ENCODE data around the gene CNTN6.

DNA sequence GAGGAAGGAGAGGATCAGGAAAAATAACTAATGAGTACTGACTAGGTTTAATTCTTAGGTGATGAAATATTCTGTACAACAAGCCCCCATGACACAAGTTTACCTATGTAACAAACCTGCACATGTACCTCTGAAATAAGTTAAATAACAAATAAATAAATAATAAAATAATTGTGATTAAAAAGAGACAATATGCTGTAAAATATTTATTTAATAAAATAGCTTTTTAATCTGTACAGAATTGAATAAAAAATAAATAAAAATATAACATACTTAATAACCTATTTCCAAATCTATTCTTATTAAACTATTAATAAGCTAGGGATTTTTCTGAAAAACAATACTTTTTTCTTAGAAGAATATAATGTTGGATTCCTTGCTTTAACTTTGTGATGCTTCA, 355.6 kb downstream of the CNTN6 start:
- TF ChIP-seq, protein P1, sequence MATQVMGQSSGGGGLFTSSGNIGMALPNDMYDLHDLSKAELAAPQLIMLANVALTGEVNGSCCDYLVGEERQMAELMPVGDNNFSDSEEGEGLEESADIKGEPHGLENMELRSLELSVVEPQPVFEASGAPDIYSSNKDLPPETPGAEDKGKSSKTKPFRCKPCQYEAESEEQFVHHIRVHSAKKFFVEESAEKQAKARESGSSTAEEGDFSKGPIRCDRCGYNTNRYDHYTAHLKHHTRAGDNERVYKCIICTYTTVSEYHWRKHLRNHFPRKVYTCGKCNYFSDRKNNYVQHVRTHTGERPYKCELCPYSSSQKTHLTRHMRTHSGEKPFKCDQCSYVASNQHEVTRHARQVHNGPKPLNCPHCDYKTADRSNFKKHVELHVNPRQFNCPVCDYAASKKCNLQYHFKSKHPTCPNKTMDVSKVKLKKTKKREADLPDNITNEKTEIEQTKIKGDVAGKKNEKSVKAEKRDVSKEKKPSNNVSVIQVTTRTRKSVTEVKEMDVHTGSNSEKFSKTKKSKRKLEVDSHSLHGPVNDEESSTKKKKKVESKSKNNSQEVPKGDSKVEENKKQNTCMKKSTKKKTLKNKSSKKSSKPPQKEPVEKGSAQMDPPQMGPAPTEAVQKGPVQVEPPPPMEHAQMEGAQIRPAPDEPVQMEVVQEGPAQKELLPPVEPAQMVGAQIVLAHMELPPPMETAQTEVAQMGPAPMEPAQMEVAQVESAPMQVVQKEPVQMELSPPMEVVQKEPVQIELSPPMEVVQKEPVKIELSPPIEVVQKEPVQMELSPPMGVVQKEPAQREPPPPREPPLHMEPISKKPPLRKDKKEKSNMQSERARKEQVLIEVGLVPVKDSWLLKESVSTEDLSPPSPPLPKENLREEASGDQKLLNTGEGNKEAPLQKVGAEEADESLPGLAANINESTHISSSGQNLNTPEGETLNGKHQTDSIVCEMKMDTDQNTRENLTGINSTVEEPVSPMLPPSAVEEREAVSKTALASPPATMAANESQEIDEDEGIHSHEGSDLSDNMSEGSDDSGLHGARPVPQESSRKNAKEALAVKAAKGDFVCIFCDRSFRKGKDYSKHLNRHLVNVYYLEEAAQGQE (IDR thresholded peaks at IDR 0.05) = no peak
- TF ChIP-seq, protein P2, sequence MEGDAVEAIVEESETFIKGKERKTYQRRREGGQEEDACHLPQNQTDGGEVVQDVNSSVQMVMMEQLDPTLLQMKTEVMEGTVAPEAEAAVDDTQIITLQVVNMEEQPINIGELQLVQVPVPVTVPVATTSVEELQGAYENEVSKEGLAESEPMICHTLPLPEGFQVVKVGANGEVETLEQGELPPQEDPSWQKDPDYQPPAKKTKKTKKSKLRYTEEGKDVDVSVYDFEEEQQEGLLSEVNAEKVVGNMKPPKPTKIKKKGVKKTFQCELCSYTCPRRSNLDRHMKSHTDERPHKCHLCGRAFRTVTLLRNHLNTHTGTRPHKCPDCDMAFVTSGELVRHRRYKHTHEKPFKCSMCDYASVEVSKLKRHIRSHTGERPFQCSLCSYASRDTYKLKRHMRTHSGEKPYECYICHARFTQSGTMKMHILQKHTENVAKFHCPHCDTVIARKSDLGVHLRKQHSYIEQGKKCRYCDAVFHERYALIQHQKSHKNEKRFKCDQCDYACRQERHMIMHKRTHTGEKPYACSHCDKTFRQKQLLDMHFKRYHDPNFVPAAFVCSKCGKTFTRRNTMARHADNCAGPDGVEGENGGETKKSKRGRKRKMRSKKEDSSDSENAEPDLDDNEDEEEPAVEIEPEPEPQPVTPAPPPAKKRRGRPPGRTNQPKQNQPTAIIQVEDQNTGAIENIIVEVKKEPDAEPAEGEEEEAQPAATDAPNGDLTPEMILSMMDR (IDR thresholded peaks at IDR 0.05; ENCODE audit: low read depth, low read length, missing input control) = no peak

Data from liver (tissue), 2 donors.